Sigmoid colon (tissue), 4 donors: ENCODE results near the gene OPCML.

Source experiments
- POLR2A ChIP-seq, 2 donors: fragments of 450-650 bp; IDR thresholded peaks; one replicate each; pipeline ENCODE4 v1.6.1; 2016; ENCODE audit warnings: antibody characterized with exemption in 2 of 2, mild to moderate bottlenecking in 2 of 2, moderate library complexity in 2 of 2
- POLR2AphosphoS5 ChIP-seq, 4 donors: sonication (generic); formaldehyde crosslinking; IDR thresholded peaks; one replicate each; pipeline ENCODE4 v1.6.1; 2017; ENCODE audit warnings: antibody characterized with exemption in 4 of 4
- TF ChIP-seq, protein P1 (sequence below), 4 experiments: fragments of 450-650 bp in 3 of 4; fragments of 200-600 bp in 1 of 4; IDR thresholded peaks; one replicate each; pipeline ENCODE4 v1.5.1; 2016 to 2019; ENCODE audit warnings: antibody characterized with exemption in 4 of 4, mild to moderate bottlenecking in 3 of 4, moderate library complexity in 2 of 4

DNA sequence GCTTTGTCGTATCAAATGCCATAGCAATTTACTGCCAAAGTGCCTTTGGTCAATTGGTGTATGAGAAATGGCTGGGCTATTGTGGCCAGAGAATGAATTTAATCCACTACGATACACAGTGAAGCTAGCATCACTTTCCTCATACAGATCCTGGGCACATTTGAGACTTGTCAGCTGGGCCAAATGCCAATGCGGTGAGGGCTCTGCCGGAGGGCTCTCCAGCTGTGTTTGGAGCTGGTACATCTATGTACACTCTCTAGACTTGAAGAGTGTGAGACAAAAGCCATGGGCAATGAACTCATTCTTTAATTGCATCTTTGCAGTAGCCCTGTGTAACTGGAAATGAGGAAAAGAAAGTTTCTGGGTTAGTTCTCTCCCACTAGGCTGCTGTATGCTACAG is 1109.0 kb downstream of the OPCML start:
- TF ChIP-seq, protein P1, sequence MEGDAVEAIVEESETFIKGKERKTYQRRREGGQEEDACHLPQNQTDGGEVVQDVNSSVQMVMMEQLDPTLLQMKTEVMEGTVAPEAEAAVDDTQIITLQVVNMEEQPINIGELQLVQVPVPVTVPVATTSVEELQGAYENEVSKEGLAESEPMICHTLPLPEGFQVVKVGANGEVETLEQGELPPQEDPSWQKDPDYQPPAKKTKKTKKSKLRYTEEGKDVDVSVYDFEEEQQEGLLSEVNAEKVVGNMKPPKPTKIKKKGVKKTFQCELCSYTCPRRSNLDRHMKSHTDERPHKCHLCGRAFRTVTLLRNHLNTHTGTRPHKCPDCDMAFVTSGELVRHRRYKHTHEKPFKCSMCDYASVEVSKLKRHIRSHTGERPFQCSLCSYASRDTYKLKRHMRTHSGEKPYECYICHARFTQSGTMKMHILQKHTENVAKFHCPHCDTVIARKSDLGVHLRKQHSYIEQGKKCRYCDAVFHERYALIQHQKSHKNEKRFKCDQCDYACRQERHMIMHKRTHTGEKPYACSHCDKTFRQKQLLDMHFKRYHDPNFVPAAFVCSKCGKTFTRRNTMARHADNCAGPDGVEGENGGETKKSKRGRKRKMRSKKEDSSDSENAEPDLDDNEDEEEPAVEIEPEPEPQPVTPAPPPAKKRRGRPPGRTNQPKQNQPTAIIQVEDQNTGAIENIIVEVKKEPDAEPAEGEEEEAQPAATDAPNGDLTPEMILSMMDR (IDR thresholded peaks at IDR 0.05): no peak
- TF ChIP-seq POLR2AphosphoS5 (IDR thresholded peaks at IDR 0.05) (no peak), POLR2A (IDR thresholded peaks at IDR 0.05) (no peak)
